HCEC 1CT (cell line): ENCODE measurements around the gene FARP2.
"Not testable (repeated sequence)": the region's sequence is repeated elsewhere in the genome, so short reads cannot be mapped to it uniquely, and the experiment has no call there.

Experiments used
- DNase-seq: peaks from one replicate; pipeline ENCODE4 v3.0.0-alpha.2; 2017

Gene FARP2

DNA sequence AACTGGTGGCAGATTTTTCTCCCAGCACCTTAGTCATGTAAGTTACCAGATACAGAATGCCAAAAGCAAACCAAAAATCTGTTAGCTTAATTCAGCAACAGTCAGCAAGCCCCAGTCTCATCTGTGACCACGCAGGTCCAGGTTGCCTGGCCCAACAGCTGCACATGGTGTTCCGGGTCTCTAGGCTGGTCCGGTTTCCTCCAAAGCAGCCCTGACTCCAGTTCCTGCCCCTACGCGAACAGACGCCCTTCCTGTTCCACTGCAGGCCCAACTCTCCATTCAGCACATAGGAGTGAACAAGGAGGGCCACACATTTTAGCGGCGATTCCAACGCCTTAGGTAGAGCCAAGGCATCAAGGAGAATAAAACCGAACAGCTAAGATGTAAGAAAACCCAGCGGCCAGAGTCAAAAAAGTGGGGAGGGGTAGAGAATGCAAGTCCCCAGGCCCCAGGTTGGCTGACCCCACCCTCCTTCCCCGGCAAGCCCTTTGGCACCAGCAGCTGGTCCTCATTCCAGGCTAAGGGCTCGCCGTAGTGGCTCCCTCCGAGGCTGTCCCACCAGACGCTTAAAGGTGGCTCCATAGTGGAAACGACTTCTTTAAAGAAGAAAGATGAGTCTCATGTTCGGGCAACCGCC, 150.8 kb downstream of the FARP2 start:
- DNase-seq = no peak

DNA sequence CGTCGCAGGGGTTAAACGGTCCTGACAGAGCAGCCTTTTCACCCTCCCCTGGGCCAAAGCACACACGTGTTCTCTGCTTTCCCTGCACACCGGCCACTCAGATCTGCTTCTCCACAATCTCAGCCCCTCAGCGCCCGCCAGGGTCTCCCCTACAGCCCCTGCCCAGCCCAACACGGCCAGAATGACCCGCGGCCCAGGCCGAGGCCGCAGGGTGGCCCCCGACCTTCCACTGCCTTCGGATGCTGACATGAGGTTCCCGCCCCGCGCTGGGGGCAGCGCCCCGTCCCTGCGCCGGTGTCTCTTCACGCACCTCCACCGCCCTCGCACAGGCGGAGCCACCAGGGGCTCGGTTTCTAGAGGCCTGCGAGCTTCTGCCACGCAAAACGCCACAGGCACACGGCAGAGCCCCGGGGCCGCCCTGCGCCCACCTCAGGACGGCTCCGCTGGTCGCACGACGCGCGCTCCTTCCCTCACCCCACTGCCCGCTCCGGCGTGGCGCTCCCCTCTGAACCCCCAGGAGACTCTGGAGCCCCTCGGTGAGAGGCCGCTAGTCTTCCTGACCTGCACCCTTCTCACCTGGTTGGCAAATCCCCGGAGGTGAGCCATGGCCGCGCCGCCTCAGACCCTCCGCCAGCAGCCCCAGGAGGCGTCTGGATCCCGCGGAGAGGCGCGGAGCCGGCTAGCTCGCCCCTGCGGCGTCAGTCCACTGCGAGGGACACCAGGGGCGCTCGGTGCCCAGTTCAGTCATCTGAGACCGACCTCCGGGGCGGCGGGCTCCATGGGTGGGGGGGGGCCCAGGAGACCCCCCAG, 151.6 kb downstream of the FARP2 start:
- DNase-seq = peak; percentile 47

DNA sequence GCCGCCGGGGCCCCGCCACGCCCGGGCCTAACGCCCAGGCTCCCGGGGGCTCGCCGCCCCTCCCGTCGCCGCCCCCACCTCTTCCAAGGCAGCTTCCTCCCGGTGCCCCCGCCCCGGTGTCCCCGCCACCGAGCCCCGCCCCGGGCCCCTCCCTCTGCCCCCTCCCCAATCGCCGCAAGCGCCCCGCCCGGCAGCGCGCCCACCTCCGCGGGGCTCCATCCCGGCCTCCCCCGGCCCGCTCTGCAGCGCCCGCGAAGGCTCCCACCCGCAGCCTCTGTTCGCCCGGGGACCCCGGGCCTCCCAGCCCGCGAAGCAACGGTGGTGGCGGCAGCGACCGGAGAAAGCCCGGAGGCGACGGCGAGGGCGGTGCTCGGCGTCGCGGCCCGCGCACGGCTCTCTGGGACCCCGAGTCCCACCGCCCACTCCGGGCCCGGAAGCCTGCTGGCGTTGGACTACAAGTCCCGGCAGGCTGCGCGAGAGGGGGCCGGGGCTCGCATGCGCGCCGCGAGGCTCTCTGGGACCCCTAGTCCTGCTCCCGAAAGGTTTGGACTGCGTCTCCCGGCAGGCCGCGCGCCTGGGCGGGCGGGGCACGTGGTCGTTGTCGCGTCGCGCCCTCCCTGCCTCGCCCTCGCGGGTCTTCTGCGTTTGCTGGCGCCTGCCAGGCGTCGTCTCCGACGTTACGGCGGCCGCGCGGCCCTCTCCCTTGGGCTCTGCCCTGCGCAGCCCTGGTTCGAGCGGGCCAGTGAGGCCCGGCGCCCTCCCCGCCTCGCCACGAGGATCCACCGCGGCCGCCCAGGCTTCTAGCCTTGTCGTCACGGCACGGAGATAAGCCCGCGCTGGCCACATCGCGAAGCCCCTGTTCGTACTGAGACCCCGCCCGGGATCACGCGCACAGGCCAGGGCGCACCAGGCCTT, 152.4 kb downstream of the FARP2 start, which contains the start of gene STK25:
STK25 (minus strand) TSS at position 345 of the 915 bp plus-strand sequence. CDS start 549 bp downstream, outside the sequence.
- peak; percentile 98 for DNase-seq

DNA sequence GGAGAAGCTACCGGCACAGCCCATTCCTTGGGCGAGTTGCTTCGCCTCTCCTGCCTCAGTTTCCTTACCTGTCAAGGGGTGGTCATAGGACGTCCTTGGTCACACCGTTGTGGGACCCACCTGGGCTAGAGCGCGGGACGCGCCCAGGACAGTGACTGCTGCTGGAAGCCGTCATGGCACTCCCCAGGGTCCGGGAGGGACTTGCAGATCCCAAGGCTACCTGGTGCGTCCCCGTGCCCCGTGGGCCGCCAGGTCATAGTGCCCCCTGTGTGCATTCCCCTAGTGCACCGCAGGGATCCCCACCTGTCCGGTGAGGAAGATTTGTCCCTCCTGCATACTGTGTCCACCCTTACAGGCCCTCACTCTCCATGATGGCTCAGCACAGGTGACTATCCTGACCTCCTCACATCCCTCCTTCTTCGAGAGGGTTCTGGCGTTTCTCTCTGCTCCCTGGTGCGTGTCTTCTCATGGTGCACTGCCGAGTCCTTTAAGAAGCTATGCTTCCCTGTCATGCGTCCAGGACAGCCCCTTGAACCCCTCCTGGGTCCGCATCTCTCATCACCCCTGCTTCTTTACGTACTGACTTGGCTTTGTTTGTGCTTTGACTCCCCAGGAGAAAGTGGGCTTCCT, 153.2 kb downstream of the FARP2 start:
- DNase-seq = no peak

DNA sequence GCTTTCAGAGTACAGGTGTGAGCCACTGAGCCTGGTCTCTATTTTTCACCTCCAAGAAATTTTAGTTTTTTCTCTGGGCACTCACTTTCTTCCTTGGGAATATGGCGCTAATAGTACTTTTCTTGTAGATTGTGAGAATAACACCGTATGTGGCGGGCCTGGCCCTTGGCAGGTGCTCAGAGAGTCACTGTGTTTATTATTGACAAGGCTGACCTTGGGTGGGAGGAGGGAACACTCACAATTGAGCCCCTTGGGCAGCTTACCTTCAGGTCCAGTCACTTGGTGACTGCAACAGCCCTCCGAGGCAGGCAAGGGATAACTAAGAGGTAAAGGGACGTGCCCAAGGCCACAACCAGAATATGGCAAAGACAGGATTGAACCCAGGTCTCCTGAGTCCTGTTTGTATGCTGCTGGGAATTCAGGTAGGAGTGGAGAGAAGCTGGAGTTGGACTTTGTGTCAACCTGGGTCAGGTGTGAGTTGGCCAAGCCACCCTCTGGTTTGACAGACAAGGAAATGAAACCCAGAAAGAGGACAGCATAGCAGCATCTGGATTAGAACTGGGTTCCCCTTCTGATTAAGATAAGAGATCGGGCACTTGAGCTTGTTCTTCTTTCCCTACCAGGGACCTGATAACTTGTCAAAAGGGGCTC, 155.1 kb downstream of the FARP2 start:
- no peak for DNase-seq

DNA sequence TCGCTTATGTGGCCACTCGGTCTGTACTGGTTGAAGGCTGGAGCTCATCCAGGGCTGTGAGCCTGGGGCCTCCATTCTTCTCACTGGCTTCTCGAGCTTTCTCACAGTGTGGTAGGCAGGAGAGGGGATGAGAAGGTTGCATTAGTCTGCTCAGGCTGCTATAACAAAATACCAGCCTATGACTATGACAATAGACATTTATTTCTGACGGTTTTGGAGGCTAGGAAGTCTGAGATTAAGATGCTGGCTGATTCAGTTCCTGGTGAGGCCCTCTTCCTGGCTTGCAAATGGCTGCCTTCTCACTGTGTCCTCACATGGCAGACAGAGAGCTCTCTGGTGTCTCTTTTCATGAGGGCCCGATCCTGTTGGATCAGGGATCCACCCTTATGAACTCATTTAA, 158.5 kb downstream of the FARP2 start:
- peak; percentile 11 for DNase-seq

DNA sequence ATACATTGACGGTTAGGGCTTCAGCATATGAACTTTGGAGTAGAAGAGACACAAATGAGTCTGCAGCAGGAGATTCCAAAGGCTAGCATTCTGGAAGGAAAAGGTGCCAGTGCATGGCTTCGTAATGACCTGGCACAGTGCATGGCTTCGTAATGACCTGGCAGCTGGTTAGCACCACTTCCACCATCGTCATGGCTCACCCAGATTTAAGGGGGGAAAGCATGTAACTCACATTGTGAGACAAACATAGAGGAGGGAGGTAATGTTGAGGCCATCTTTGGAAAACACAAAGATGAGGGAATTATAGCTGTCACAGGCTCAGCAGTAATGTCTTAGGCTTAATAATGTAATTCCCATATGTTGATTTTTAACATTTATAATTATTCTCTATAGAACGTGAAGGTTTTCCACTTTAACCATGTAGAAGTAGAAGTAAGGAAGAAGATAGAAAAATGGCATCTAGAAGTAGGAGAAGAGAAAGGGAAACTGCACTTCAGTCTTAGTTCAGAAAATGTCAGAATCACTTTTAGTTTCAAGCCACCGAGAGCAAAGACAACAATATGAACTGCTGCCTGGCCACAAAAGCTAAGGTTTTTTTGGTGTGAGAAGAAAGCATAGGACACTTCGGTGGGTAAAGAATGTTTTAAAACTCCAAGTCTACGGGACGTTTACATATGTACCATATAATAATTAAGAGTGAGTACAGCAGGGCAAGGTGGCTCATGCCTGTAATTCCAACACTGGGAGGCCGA, 159.1 kb downstream of the FARP2 start:
- no peak for DNase-seq

DNA sequence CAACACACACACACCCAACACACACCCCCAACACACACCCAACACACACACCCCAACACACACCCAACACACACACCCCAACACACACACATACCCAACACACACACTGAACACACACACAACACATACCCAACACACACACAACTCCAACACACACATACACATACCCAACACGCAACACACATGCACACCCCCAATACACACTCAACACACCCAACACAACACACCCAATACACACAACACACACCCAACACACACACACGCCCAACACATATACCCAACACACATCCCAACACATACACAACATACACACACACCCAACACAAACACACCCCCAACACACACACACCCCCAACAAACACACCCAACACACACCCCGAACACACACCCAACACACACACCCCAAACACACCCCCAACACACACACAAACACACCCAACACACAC, 160.5 kb downstream of the FARP2 start:
- no peak for DNase-seq

DNA sequence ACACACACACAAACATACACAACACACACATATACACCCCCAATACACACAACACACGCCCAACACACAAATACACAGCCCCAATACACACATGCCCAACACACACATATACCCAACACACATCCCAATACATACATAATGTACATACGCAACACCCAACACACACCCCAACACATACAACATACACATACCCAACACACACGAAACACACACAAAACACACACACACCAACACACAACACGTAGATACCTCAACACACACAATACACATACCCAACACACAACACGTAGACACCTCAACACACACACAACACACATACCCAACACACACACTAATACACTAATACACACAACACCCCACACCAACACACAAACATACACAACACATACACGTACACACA, 161.2 kb downstream of the FARP2 start:
- DNase-seq = no peak

DNA sequence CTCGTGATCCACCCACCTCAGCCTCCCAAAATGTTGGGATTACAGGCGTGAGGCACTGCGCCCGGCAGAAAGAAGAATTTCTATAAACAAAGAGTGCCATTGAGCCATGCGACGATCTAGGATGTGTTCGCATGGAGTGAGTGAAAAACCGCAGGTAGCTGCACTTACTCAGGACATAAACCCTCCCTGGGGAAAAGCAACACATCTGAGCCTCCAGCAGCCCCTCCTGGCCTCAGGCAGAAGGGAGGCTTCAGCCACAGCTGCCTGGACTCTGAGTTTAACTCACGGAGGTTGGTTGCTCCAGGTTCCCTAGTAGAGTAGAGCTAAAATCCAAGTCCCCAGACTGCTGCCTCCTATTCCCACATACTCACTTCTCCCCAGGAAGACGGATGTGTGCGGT, 163.6 kb downstream of the FARP2 start:
- DNase-seq = no peak

DNA sequence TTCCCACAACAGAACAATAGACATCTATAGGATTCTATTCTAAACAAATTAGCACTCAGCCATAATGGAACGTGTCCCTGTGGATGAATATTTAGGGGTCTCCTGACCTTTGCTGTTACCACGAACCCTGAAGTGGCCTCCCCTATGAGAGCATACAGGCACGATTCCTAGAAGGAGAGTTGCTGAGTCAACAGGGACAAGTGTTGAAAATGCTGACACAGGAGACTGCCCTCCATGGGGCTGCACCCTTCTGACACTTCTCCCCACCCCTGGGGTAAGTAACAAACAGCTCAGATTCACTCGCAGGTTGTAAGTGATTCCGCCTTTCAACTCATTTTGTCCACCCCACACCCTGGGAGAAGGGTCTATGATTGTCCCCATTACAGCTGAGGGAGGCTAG, 166.4 kb downstream of the FARP2 start:
- no peak for DNase-seq

DNA sequence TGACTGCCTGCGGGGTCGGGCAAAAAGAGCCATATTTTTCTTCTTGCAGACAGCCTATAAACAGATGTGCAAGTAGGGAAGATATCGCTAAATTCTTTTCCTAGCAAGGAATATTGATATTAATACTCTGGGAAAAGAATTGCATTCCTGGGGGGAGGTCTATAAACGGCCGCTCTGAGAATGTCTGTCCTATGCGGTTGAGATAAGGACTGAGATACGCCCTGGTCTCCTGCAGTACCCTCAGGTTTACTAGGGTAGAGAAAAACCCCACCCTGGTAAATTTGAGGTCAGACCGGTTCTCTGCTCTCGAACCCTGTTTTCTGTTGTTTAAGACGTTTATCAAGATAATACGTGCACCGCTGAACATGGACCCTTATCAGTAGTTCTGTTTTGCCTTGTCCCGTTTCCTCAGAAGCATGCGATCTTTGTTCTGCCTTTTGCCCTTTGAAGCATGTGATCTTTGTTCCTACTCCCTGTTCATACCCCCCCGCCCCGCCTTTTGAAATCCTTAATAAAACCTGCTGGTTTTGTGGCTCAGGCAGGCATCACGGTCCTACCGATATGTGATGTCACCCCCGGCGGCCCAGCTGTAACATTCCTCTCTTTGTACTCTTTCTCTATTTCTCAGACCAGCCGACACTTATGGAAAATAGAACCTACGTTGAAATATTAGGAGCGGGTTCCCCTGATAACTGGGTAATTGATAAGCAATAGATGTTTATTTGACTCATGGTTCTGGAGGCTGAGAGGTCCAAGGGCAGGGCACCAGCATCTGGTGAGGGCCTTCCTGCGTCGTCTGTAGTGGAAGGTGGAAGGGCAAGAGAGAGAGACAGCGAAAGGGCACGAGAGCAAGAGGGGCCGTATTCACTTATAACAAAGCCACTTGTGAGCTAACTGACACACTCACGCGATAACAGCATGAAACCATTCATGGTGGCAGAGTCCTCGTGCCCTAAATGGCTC, 170.0 kb downstream of the FARP2 start:
- not testable (repeated sequence) for DNase-seq

DNA sequence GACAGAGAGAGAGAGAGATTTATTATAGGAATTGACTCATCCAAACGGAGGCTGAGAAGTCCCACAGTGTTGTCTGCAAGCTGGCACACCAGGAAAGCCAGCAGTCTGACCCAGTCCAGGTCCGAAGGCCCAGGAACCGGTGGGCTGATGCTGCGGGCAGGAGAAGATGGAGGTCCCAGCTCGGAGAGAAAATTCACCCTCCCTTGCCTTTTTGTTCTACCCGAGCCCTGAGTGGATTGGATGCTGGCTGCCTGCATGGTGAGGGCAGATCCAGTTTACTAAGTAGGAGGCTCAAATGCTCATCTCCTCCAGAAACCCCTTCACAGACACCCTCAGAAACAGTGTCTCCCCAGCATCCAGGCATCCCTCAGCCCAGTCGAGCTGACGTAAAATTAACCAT, 174.5 kb downstream of the FARP2 start:
- DNase-seq = no peak

DNA sequence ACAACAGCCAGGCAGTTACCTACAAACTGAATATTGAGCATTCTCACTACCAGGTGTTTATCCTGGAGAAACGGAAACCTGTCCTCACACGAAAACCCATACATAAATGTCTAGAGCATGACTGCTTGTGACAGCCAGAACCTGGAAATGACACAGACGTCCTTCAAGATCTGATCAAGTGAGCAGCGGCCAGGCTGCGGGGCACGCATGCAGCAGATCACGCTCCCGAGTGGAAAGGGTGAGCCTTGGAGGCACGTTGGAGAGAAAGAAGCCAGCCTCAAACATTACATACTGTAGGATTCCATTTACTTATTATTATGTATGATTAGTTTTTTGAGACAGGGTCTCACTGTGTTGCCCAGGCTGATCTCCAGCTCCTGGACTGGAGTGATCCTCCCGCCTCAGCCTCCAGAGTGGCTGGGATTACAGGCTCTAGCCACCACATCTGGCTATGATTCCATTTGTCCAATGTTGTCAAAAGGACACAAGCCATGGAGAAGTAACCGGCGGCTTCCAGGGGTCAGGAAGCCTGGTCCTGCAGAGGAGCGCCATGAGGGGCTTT, 175.2 kb downstream of the FARP2 start:
- DNase-seq = no peak

DNA sequence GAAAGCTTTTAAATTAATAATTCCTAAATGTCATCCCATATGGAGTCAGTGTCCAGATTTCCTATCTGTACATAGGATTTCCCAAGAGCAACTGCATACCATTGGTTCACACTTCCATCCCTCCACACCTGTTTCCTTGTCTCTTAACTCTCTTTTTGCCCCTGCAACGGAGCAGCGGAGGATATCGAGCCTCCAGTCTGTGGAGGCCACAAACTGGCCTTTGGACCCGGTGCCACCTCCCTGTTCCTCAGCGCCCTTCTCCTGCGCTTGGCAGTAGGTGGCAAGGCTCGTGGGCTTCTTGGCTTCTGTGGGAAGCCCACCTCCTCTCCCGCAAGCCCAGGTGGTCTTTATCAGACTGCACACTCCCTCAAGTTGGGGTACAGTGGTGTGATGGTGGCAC, 176.1 kb downstream of the FARP2 start:
- DNase-seq = no peak

DNA sequence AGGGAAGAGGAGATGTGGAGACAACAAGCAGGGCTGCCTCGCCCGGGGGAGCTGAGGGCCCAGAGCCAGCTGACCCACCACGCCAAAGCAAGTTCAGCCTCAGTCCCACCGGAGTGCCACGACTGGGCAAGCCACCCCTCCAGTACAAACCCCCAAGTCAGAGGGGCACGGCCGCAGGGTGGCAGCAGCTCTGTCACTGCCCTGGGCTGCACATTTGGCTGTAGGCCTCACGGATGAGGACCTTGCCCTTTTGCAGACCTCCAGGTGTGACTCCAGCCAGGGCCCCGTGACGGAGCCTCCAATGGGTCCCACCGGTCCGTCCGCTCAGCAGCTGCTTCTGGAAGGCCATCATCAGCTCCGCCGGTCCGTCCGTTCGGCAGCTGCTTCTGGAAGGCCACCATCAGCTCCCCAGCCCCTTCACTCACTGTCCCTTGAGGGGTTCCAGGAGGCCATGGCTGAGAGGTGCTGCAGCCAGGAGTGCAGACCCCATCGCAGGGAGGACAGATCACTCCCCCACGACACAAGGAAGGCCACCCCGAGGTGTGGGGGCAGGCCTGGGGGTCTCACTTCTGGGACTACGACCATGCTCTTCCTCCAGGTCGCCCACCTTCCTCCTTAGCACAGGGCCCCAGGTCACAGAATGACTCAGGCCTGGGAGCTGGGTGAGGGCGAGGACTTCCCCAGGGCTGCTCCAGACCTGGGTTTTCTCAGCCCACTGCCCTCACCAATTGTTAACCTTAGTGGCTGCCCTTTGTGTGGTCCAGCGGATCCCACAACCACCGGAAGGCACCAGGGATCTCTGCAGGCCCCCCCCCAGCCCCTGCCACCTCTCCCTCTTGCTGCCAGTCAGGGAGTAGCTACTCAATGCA, 176.9 kb downstream of the FARP2 start:
- DNase-seq = no peak

DNA sequence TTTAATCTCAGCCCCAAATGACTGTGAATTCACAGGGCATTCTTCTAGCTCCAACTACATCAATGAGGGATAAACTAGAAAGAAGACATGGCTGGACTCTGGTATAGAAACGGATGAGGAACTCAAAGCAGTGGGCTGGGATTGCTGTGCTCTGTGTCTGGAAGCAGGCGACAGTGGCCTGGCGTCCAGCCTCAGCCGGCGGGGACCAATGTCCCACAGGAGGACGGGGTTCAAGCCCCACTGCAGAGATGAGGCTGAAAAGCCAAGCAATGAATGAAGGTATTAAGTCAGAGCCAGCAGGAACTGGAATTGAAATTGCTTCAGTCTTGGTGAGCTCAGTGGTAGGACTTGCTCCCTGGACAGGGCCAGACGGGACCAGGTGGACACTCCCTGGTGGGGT, 178.2 kb downstream of the FARP2 start:
- no peak for DNase-seq

DNA sequence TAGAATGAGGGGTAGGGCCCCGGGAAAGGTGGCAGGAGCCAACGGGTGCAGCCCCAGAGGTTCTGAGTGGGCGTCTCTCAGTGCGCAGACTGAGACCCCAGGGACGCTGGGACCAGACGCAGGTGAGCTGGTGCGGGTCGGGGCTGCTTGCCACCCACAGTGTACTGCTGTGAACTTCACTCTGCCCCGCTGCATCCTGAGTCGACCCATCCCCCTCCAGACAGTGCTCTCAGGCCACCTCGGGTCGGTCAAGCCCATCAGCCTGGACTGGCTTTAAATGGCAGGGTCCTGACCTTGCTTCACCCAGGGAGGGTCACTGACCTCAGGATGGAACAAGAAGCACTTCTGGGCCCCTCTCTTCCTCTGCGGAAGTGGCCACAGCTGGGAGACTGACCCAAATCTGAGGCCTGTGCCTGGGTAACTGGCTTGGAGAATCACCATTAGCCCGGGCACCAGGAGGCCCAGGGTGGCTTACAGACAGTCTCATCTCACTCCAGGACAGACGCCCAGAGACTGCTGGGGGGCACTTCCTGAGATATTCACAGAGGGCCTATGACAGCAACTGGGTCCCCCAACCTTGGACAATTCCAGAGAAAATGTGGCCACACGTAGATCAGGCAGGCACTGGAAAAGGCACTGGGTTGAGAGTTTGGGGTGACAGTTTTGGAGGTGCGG, 178.8 kb downstream of the FARP2 start:
- no peak for DNase-seq
